Measurements from ENCODE around the gene TSC22D4. TPM values are rescaled to one million over a fixed set of nuclear protein-coding genes. Genes with fewer than 3 reads are reported as not detected.
"Not testable (repeated sequence)": the region's sequence is repeated elsewhere in the genome, so short reads cannot be mapped to it uniquely, and the experiment has no call there.

TSC22D4 gene
- polyA plus RNA-seq, 1 experiment: 10.2 TPM

- CTCF ChIA-PET: interaction anchor here (1.3 kb wide), 1 partner anchor 26 kb away, joined by 5 read pairs; no protein-coding TSS in a partner anchor
- no peak for TF ChIP-seq CTCF (IDR thresholded peaks at IDR 0.05; ENCODE audit: low read depth, low read length)
- Histone ChIP-seq H3K27me3 (ENCODE audit: control insufficient read depth, insufficient read depth, low read length) (no peaks in the 10 kb centered on the region), H3K4me3 (ENCODE audit: low read depth, low read length) (no peak overlapping the region), H3K9me3 (ENCODE audit: control insufficient read depth, insufficient read depth, low read length) (no peaks in the 10 kb centered on the region), H3K27ac (ENCODE audit: low read depth, low read length) (no peak overlapping the region)
- POLR2A ChIA-PET: interaction anchor here (0.8 to 3.1 kb wide), 3 partner anchors 12 to 15 kb away, joined by 3 to 20 read pairs (median 3); partner anchors contain the start of gene ZCWPW1
- DNase-seq (ENCODE audit: low read depth, low spot score): no peak
Observed at GRCh38 chr7:100443096-100443840, 35.7 kb downstream of the TSC22D4 start.

GRCh38 chr7:100441641-100442535, 37.1 kb downstream of the TSC22D4 start:
- H3K27me3 ChIP-seq (ENCODE audit: control insufficient read depth, insufficient read depth, low read length): no peaks in the 10 kb centered on the region
- peak overlapping the region; percentile 21 for H3K27ac ChIP-seq (ENCODE audit: low read depth, low read length)
- CTCF ChIA-PET: interaction anchor here (1.1 kb wide), 1 partner anchor 8 kb away, joined by 3 read pairs; no protein-coding TSS in a partner anchor
- H3K9me3 ChIP-seq (ENCODE audit: control insufficient read depth, insufficient read depth, low read length): no peaks in the 10 kb centered on the region
- POLR2A ChIA-PET: interaction anchor here (0.7 to 1.0 kb wide), 3 partner anchors 10 to 118 kb away, joined by 3 to 4 read pairs (median 4); partner anchors contain the start of gene ZCWPW1
- no peak for DNase-seq (ENCODE audit: low read depth, low spot score)
- TF ChIP-seq CTCF (IDR thresholded peaks at IDR 0.05; ENCODE audit: low read depth, low read length): no peak
- no peak overlapping the region for H3K4me3 ChIP-seq (ENCODE audit: low read depth, low read length)

- not testable (repeated sequence) for H3K4me3 ChIP-seq (ENCODE audit: low read depth, low read length); H3K27me3 ChIP-seq (ENCODE audit: control insufficient read depth, insufficient read depth, low read length); DNase-seq (ENCODE audit: low read depth, low spot score); H3K9me3 ChIP-seq (ENCODE audit: control insufficient read depth, insufficient read depth, low read length)
- peak overlapping the region; percentile 96 for H3K27ac ChIP-seq (ENCODE audit: low read depth, low read length)
- CTCF ChIA-PET: interaction anchor here (0.7 kb wide), 1 partner anchor 30 kb away, joined by 3 read pairs; no protein-coding TSS in a partner anchor
- POLR2A ChIA-PET: interaction anchor here (0.6 to 1.6 kb wide), 4 partner anchors 11 to 267 kb away, joined by 3 to 17 read pairs (median 5); partner anchors contain the start of genes POP7 and ZCWPW1
Observed at GRCh38 chr7:100439244-100439643, 39.8 kb downstream of the TSC22D4 start.

- not testable (repeated sequence) for H3K4me3 ChIP-seq (ENCODE audit: low read depth, low read length); H3K27ac ChIP-seq (ENCODE audit: low read depth, low read length); DNase-seq (ENCODE audit: low read depth, low spot score); H3K9me3 ChIP-seq (ENCODE audit: control insufficient read depth, insufficient read depth, low read length); H3K27me3 ChIP-seq (ENCODE audit: control insufficient read depth, insufficient read depth, low read length)
- ChIA-PET CTCF (interaction anchor here (0.7 kb wide), 1 partner anchor 31 kb away, joined by 3 read pairs; no protein-coding TSS in a partner anchor), POLR2A (interaction anchor here (0.6 to 1.6 kb wide), 2 partner anchors 10 to 13 kb away, joined by 4 to 17 read pairs; partner anchors contain the start of gene ZCWPW1)
Observed at GRCh38 chr7:100438731-100439130, 40.3 kb downstream of the TSC22D4 start.

- ChIA-PET CTCF (interaction anchor here (1.3 kb wide), 1 partner anchor 254 kb away, joined by 3 read pairs; no protein-coding TSS in a partner anchor), POLR2A (interaction anchor here (1.8 kb wide), 1 partner anchor 148 kb away, joined by 6 read pairs; the partner anchor contains the start of genes FBXO24 and LRCH4)
- no peak for DNase-seq (ENCODE audit: low read depth, low spot score)
- Histone ChIP-seq H3K27ac (ENCODE audit: low read depth, low read length) (no peak overlapping the region), H3K4me3 (ENCODE audit: low read depth, low read length) (no peak overlapping the region), H3K9me3 (ENCODE audit: control insufficient read depth, insufficient read depth, low read length) (no peaks in the 10 kb centered on the region), H3K27me3 (ENCODE audit: control insufficient read depth, insufficient read depth, low read length) (no peaks in the 10 kb centered on the region)
- TF ChIP-seq CTCF (IDR thresholded peaks at IDR 0.05; ENCODE audit: low read depth, low read length): no peak
Observed at GRCh38 chr7:100438172-100438571, 40.8 kb downstream of the TSC22D4 start.
